ENCODE measurements around the gene SMCHD1.
"Not testable (repeated sequence)": the region's sequence is repeated elsewhere in the genome, so short reads cannot be mapped to it uniquely, and the experiment has no call there.

Gene SMCHD1

DNA sequence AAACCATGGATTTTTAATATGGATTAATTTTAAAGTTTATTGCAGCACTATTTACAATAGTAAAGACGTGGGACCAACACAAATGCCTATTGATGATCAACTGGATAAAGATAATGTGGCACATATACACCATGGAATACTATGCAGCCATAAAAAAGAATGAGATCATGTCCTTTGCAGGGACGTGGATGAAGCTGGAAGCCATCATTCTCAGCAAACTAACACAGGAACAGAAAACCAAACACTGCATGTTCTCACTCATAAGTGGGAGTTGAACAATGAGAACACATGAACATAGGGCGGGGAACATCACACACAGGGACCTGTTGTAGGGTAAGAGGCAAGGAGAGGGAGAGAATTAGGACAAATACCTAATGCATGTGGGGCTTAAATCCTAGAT lies 5.3 kb downstream of the SMCHD1 start:
- not testable (repeated sequence) for DNase-seq

DNA sequence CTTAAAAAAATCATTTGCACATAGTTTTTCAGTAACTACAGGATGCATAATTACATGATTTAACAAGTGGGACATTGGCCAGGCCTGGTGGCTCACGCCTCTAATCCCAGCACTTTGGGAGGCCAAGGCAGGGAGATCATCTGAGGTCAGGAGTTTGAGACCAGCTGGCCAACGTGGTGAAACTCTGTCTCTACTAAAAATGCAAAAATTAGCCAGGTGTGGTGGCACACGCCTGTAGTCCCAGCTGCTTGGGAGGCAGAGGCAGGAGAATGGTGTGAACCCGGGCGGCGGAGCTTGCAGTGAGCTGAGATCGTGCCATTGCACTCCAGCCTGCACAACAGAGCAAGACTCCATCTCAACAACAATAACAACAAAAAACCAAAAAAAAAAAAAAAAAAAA lies 6.8 kb downstream of the SMCHD1 start:
- not testable (repeated sequence) for DNase-seq

GRCh38 chr18:2662990-2663389 lies 7.5 kb downstream of the SMCHD1 start:
- no peak for DNase-seq

- no peak for DNase-seq
Observed at GRCh38 chr18:2672410-2672809, 16.9 kb downstream of the SMCHD1 start.

GRCh38 chr18:2672872-2673271 lies 17.3 kb downstream of the SMCHD1 start:
- no peak for DNase-seq

GRCh38 chr18:2678933-2679332 lies 23.4 kb downstream of the SMCHD1 start:
- not testable (repeated sequence) for DNase-seq

DNA sequence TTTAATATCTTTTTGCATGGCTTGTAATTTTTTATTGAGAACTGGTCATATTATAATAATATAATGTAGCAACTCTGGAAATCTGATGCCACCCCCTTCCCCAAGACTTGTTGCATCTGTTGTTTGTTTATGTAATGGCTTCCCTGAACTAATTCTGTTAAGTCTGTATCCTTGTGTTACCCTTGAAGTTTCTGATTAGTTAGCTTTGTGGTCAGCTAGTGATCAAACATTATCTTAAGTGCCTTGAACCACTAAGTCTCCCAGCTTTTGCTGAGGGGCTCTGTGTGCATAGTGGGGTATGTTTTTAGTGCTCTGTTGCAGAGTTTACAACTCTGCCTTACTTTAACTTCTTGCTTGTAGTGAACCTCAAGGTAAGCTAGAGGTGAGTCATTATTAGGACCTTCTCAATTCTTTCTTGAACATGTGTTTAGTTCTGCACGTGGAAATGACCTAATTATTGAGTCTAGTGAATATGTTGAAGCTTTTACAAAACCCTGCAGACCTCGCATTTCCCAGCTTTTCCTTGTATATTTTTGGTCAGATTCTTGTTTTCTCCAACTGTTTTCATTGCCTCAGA lies 24.8 kb downstream of the SMCHD1 start:
- no peak for DNase-seq

DNA sequence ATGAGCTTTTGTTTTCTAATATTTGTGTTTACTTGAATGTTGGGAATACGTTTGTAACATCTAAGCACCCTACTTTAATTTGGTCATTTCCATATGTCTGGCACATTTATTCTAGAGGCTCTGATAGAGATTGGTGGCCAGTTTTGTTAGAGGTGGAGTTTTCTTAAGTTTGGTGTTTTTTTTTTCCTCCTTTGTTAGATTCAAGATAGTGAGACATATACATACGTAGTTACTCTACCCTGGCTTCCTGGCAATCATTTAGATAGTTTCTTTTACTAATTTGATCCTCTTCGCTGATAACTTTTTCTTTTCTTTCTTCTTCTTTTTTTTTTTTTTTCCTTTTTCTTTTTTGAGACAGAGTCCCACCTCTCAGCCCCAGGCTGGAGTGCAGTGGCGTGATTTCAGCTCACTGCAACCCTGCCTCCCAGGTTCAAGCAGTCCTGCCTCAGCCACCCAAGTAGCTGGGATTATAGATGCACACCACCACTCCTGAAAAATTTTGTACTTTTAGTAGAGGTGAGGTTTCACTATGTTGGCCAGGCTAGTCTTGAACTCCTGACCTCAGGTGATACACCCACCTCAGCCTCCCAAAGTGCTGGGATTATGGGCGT lies 26.6 kb downstream of the SMCHD1 start:
- DNase-seq, result no peak

DNA sequence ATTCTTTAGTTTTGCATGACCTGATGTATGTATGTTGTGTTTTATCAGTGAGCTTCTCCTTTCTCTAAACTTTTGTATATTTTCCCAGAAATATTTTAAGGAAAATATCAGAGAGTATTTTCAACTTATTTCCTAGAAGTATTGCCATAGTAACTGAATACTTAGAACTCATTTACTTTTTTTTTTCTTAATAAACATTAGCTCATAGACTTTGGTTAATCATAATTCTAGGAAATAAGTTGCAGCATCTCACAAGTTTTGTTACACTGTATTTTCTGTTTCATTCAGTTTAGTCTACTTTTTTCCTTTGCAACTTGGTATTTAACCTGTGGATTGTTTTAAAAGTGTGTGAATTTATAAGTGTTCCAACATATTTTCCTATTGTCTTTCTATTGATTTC lies 27.5 kb downstream of the SMCHD1 start:
- no peak for DNase-seq

DNA sequence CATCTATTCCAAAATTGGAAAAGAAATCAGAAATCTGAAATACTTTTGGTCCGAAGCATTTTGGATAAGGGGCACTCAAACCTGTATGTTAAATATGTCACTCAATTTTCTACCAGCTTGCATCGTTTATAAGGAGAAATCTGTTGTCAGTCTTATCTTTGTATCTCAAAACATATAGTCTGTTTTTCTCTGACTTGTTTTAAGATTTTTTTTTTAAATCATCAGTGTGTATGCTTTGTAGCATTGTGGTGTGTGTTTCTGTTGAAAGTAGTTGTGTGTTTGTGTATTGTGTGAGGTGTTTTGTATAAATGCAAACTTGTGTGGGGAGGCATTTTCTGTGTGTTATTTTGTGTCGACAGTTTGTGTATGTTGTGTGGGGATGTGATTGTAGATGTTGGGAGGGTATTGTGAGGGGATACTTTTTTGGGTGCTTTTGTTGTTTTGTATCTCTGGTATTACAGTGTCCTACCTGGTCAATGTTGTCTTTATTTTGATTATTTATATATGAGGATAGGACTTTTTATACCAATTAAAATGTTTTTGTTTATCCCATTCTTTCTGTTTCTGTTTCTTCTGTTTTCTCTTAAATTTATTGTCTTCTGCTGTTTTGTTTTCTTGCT lies 30.9 kb downstream of the SMCHD1 start:
- no peak for DNase-seq

GRCh38 chr18:2687390-2688001 lies 32.0 kb downstream of the SMCHD1 start:
- no peak for DNase-seq

GRCh38 chr18:2692508-2692907 lies 37.0 kb downstream of the SMCHD1 start:
- no peak for DNase-seq

DNA sequence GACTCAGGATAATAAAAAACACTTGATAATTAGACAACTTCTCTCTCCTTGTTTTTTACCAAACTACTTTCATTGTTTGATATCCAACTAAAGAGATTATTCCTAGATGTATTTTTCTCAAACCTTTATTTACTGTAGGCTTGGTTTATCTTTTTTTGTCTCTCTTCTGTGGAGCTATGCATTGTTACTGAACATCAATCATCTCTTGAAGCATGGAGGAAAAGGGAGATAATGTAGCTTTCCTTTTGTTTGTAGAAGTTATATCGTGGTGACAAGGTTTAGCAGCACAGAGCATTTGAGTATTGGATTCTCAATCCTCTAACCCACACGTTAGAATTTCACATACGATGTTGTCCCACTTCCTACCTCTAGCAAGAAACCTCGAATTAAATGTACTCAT lies 41.7 kb downstream of the SMCHD1 start:
- DNase-seq, result no peak

- no peak for DNase-seq
Observed at GRCh38 chr18:2699001-2699400, 43.5 kb downstream of the SMCHD1 start.

- no peak for DNase-seq
Observed at GRCh38 chr18:2704541-2704940, 49.0 kb downstream of the SMCHD1 start.

DNA sequence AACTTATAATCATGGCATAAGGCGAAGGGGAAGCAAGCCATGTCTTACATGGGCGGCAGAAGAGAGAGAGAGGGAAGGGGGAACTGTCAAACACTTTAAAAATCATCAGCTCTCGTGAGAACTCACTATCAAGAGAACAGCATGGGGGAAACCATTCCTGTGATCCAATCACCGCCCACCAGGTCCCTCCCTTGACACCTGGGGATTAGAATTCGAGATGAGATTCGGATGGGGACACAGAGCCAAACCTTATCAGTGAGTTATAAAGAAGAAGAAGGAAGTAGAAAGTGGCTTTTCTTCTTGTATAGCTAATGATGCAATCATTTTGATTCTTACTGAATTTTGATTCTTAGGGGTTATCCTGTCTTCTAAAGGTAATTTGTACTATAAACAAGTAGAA lies 51.4 kb downstream of the SMCHD1 start:
- DNase-seq, result no peak

- no peak for DNase-seq
Observed at GRCh38 chr18:2707551-2708168, 52.1 kb downstream of the SMCHD1 start.

GRCh38 chr18:2709316-2709715 lies 53.8 kb downstream of the SMCHD1 start:
- no peak for DNase-seq

- no peak for DNase-seq
Observed at GRCh38 chr18:2714140-2714539, 58.6 kb downstream of the SMCHD1 start.

DNA sequence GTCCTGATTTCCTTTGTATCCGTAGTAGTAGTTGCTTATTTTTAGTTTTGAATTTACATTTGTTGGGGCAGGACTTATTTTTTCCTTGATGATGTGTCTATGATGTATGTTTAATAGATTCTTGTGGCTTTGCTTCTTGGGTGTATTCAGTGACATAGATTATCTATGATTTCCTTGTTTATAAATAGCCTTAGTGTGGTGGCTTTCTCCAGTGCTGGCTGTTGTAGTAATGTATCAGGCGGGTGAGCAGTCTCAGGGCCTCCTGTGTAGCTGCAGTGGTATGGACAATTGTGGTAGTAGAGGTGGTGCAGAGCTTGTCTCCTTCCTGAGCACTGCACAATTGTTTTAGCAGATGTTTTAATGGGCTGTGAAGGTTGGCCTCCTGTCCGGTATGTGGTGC lies 60.5 kb downstream of the SMCHD1 start:
- DNase-seq, result no peak

GRCh38 chr18:2716394-2717326 lies 61.1 kb downstream of the SMCHD1 start:
- no peak for DNase-seq

DNA sequence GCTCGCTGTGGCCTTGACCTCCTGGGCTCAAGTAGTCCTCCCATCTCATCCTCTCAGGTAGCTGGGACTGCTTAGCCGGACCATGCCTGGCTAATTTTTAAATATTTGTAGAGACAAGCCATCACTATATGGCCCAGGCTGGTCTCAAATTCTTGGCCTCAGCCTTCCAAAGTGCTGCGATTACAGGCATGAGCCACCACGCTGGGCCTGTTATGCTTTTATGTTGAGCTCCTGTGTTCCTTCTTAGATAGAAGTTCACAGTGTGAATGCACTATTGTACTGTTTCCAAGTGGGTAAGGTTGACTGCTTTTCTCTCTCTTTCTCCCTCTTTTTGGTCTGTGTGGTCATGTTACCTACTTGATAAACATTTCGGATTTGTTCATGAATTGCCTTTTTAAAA lies 61.9 kb downstream of the SMCHD1 start:
- DNase-seq, result no peak

- DNase-seq, result no peak
Observed at GRCh38 chr18:2719040-2719439, 63.5 kb downstream of the SMCHD1 start.

Data from DMS153 (cell line).